Esophagus muscularis mucosa (tissue), 4 donors: Measurements from ENCODE around the gene KATNAL1.

Experiments used
- EP300 ChIP-seq: sonication (generic); formaldehyde crosslinking; IDR thresholded peaks from one replicate; pipeline ENCODE4 v1.6.1; 2017; ENCODE audit warnings: antibody characterized with exemption
- POLR2A ChIP-seq: fragments of 450-650 bp; IDR thresholded peaks from one replicate; pipeline ENCODE4 v1.6.1; 2017; ENCODE audit warnings: antibody characterized with exemption, moderate library complexity, mild to moderate bottlenecking, low read depth
- POLR2AphosphoS5 ChIP-seq, 2 donors: sonication (generic); formaldehyde crosslinking; IDR thresholded peaks; one replicate each; pipeline ENCODE4 v1.6.1; 2017; ENCODE audit warnings: antibody characterized with exemption in 2 of 2
- TF ChIP-seq, protein P1 (sequence below), 3 experiments: fragments of 200-600 bp in 2 of 3; fragments of 450-650 bp in 1 of 3; sonication (generic) in 2 of 3; IDR thresholded peaks; one replicate each; pipeline ENCODE4 v1.5.1; 2017 to 2019; ENCODE audit warnings: antibody characterized with exemption in 3 of 3, mild to moderate bottlenecking in 2 of 3, moderate library complexity in 1 of 3

DNA sequence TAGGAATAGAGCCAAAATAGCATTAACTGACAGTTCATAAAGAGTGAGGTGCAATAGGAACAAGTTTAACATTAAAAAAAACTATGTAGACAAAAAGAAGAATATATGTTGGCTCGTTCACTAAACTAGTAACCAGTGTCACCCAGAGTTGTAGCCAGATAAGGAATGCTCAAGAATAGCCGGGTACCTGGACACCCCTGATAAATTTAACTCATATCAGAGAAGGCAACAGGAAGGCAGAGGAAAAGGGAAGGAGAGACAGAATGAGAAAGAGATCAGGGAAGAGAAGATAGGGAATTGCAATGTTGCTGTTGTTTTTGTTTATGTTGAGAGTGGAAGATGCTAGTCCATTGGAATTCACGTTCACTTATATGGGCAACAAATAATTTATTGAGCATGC is 31.6 kb upstream of the KATNAL1 start:
- TF ChIP-seq, protein P1, sequence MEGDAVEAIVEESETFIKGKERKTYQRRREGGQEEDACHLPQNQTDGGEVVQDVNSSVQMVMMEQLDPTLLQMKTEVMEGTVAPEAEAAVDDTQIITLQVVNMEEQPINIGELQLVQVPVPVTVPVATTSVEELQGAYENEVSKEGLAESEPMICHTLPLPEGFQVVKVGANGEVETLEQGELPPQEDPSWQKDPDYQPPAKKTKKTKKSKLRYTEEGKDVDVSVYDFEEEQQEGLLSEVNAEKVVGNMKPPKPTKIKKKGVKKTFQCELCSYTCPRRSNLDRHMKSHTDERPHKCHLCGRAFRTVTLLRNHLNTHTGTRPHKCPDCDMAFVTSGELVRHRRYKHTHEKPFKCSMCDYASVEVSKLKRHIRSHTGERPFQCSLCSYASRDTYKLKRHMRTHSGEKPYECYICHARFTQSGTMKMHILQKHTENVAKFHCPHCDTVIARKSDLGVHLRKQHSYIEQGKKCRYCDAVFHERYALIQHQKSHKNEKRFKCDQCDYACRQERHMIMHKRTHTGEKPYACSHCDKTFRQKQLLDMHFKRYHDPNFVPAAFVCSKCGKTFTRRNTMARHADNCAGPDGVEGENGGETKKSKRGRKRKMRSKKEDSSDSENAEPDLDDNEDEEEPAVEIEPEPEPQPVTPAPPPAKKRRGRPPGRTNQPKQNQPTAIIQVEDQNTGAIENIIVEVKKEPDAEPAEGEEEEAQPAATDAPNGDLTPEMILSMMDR (IDR thresholded peaks at IDR 0.05): no peak
- TF ChIP-seq POLR2A: no peak
- TF ChIP-seq EP300: no peak
- no peak for TF ChIP-seq POLR2AphosphoS5 (IDR thresholded peaks at IDR 0.05)
